DMS153 (cell line): Measurements from ENCODE around the gene WDR70.
"Not testable (repeated sequence)": the region's sequence is repeated elsewhere in the genome, so short reads cannot be mapped to it uniquely, and the experiment has no call there.

Source experiments
- DNase-seq: peaks from one replicate; lab custom pipeline; 2025; lab: John Stamatoyannopoulos, UW

WDR70 gene

DNA sequence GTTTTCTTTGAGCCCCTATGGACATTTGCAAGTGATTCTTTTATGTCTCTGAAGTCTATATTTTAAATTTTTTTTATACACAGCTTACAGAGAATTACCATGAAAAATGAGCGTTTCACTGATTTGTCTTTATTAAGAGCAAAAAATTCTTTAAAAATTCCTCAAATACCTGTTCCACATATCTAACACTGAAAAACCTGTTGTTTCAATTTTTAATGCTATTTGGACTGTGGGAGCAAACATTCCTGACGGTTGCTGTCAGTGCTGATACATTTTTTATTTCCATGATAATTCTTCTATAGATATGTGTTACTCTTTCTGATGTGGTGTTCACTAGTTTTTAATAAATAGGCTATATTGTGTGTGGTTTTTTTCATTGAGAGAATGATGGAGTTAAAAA, 261.0 kb downstream of the WDR70 start:
- no peak for DNase-seq

DNA sequence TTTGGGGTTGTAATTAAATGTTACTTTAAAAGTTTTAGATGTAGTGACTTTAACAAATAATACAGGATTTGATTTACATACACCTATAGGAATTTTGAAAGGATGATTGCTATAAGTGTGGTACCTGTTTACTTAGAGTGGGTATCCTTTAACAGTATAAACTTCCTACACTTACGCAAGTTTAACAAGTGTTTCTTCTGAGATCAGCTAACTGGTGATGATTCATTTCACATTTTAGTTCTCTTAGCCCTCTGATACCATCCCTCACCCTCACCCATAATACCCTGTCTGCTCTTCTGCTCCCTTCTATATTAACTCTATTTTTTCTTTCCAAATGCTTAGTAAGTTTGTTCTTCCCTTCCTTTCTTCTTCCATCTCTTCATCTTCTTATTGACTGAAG, 262.8 kb downstream of the WDR70 start:
- DNase-seq = no peak

GRCh38 chr5:37645707-37646106, 266.6 kb downstream of the WDR70 start:
- DNase-seq = no peak

- not testable (repeated sequence) for DNase-seq
Measured at GRCh38 chr5:37654566-37654965, 275.4 kb downstream of the WDR70 start.

DNA sequence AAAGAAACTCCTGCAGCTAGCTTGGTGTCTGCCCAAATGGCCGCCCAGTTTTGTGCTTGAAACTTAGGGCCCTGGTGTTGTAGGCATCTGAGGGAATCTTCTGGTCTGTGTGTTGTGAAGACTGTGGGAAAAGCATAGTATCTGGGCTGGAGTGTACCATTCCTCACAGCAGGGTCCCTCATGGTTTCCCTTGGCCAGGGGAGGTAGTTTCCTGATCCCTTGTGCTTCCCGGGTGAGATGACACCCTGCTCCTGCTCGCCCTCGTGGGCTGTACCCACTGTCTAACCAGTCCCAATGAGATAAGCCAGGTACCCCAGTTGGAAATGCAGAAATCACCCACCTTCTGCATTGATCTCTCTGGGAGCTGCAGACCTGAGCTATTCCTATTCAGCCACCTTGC, 277.9 kb downstream of the WDR70 start:
- no peak for DNase-seq

DNA sequence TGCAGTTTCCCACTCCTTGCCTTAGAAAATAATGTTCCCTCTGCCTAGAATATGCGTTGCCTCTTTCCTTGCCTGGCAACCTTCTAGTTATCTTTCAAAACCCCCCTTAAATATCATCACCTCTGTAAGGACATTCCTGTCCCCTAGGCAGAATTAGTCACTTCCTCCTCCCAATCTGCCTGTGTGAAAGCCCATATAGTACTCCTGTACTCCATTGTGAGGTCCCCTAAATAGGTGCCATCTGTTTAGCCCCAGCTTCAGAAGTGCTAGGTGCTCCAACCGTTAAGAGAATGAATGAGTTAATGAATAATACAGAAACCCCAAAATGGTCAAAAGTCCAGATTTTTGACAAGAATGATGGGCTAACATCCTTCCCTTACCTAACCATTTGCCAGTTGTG, 279.3 kb downstream of the WDR70 start:
- no peak for DNase-seq

DNA sequence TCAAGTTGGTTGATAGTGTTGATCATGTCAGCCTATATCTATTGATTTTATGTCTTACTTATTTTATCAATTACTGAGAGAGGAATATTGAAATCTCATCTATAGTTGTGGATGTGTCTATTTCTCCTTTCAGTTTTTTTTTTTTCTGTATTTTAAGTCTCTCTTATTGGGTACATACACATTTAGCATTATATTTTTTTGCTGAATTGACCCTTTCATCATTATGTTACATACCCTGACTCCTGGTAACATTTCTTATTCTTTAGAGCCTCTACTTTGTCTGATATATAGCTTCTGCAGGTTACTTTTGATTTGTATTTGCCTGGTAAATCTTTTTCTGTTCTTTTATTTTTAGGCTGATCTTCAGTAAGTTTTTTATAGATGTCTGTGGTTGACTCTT, 281.2 kb downstream of the WDR70 start:
- DNase-seq = no peak

- DNase-seq = no peak
Measured at GRCh38 chr5:37661227-37661920, 282.3 kb downstream of the WDR70 start.

DNA sequence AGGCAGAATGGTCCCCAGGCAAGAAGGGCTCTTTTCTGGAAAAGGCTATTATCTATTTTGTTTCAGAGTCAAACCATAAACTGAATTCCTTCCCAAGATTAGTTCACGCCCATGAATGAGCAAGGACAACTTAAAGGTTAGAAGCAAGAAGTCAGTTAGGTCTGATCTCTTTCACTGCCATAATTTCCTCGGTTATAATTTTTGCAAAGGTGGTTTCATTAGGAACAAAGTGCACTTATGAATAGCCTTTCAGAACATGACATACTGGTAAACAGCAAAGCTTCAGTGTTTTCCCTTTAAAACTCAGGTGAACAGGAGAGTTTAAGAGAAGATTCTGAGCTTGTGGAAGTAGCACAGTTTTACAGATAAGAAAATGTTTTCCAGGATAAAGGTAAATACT, 282.8 kb downstream of the WDR70 start:
- DNase-seq = no peak

DNA sequence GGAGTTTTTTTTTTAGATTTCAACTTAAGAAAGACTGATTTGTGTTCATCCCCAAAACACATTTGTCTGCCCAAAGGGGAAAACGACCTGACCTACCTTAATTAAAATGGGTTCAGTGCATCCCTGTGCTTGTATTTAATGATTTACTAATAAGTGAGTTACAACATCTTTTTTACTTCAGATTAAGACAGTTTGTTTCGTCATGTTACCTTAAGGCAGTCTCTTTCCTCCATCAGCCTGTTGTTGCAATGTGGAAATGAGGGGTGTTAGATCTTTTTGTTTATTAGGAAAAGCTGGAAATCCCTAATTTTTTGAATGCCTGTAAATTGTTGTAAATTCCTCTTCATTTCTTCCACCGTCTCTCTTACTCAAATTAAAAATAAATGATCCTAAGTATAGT, 283.2 kb downstream of the WDR70 start:
- DNase-seq = no peak

GRCh38 chr5:37662789-37663485, 283.8 kb downstream of the WDR70 start:
- no peak for DNase-seq

DNA sequence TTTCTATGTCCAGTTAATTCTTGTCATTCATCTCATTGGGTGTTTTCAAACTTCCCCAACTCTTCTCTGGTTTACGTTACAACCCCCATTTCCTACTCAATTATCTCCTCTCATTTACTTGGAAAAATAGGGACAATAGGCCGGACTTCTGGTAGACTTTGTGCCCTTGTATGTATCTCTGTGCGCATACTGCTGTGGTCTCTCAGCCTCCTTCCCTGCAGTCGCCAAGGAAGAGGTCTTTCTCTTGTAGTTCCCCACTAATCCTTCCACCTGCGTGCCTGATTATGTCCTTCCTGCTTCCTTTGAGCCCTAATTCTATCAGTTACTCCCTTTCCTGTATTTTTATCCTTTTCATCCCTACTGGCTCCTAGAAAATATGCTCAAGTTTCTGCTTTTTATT, 284.4 kb downstream of the WDR70 start:
- DNase-seq = no peak

- no peak for DNase-seq
Measured at GRCh38 chr5:37664551-37664950, 285.4 kb downstream of the WDR70 start.

GRCh38 chr5:37665272-37665671, 286.2 kb downstream of the WDR70 start:
- no peak for DNase-seq

GRCh38 chr5:37665889-37666288, 286.8 kb downstream of the WDR70 start:
- DNase-seq = no peak

- no peak for DNase-seq
Measured at GRCh38 chr5:37667430-37667829, 288.3 kb downstream of the WDR70 start.

- no peak for DNase-seq
Measured at GRCh38 chr5:37667846-37668245, 288.7 kb downstream of the WDR70 start.

- DNase-seq = peak; percentile 26
Measured at GRCh38 chr5:37668524-37669047, 289.5 kb downstream of the WDR70 start.

GRCh38 chr5:37672118-37672588, 293.0 kb downstream of the WDR70 start:
- not testable (repeated sequence) for DNase-seq

DNA sequence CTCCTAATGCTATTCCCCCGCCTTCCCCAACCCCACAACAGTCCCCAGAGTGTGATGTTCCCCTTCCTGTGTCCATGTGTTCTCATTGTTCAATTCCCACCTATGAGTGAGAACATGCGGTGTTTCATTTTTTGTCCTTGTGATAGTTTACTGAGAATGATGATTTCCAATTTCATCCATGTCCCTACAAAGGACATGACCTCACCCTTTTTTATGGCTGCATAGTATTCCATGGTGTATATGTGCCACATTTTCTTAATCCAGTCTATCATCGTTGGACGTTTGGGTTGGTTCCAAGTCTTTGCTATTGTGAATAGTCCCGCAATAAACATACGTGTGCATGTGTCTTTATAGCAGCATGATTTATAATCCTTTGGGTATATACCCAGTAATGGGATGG, 295.2 kb downstream of the WDR70 start:
- not testable (repeated sequence) for DNase-seq

DNA sequence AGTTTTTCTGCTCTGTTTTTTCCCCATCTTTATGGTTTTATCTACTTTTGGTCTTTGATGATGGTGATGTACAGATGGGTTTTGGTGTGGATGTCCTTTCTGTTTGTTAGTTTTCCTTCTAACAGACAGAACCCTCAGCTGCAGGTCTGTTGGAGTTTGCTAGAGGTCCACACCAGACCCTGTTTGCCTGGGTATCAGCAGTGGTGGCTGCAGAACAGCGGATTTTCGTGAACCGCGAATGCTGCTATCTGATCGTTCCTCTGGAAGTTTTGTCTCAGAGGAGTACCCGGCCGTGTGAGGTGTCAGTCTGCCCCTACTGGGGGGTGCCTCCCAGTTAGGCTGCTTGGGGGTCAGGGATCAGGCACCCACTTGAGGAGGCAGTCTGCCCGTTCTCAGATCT, 300.2 kb downstream of the WDR70 start:
- not testable (repeated sequence) for DNase-seq

DNA sequence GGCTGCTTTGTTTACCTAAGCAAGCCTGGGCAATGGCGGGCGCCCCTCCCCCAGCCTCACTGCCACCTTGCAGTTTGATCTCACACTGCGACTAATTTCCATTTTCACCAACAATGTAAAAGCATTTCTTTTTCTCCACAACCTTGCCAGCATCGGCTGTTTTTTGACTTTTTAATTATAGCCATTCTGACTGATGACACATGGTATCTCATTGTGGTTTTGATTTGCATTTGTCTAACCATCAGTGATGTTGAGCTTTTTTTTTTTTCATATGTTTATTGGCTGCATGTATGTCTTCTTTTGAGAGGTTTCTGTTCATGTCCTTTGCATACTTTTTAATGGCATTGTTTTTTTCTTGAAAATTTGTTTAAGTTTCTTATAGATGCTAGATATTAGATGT, 300.8 kb downstream of the WDR70 start:
- DNase-seq = not testable (repeated sequence)

DNA sequence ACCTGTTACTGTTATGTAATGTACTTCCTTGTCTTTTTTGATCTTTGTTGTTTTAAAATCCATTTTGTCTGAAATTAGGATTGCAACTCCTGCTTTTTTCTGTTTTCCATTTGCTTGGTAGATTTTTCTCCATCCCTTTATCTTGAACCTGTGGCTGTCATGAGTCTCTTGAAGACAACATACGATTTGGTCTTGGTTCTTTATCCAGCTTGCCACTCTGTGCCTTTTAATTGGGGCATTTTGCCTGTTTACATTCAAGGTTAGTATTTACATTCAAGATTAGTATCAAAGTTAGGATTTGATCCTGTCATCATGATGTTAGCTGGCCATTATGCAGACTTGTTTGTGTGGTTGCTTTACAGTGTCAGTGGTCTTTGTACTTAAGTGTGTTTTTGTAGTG, 304.0 kb downstream of the WDR70 start:
- no peak for DNase-seq
